GM21526 (cell line): ENCODE measurements around the gene SIRT5.
A peak's percentile ranks its signal among the peaks of the same experiment; 100 is the strongest.

Experiments used
- ATAC-seq: cut with Tn5 transposase; IDR thresholded peaks from one replicate; pipeline ENCODE4 v1.9.1; 2021; ENCODE audit warnings: moderate library complexity; ENCODE audit not compliant: unreplicated experiment, low FRiP score

The SIRT5 gene

GRCh38 chr6:13581700-13582229 lies 7.4 kb downstream of the SIRT5 start:
- ATAC-seq, result no peak

GRCh38 chr6:13586603-13587542 lies 12.5 kb downstream of the SIRT5 start:
- no peak for ATAC-seq

- ATAC-seq, result no peak
Observed at GRCh38 chr6:13589801-13590200, 15.4 kb downstream of the SIRT5 start.

- no peak for ATAC-seq
Observed at GRCh38 chr6:13590574-13591153, 16.3 kb downstream of the SIRT5 start.

DNA sequence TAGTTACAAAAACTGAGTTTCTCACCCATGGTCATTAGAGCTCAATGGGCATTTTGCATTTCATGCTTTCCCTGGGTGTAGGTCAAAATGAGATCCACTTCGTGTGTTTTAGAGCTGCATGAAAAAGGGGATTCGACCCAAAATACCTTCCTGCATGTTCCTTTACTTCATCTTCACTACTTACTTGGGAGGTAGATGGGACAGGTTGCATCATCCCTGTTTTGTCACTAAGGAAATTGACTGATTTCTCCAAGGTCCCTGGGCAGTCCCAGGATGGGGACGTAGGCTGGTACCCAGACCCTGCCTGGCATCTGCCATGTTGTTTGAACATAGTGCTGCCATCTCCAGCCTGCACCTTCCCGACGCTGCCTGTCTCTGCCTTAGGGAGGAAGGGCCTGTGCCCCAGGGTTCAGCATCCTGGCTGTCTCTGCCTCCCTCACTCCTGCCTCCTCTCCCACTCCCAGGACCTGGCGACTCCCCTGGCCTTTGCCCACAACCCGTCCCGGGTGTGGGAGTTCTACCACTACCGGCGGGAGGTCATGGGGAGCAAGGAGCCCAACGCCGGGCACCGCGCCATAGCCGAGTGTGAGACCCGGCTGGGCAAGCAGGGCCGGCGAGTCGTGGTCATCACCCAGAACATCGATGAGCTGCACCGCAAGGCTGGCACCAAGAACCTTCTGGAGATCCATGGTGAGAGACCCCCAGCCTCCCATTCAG lies 17.0 kb downstream of the SIRT5 start:
- ATAC-seq, result no peak

DNA sequence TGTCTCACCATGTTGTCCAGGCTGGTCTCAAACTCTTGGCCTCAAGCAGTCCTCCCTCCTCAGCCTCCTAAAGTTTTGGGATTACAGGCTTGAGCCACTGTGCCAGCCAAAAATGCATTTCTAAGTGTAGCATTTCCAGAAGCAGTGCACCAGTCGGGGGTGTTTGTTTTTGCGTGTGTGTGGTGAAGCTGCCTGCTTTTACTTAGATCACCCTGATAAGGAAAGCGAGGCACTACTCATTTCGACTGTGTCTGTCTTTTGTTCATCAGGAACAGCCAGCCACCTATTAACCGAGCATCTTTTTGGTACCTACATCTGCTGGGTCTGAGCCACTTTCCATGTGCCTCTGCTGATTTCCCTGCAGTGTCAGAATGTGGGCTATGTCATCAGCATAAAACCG lies 18.7 kb downstream of the SIRT5 start:
- ATAC-seq, result no peak

DNA sequence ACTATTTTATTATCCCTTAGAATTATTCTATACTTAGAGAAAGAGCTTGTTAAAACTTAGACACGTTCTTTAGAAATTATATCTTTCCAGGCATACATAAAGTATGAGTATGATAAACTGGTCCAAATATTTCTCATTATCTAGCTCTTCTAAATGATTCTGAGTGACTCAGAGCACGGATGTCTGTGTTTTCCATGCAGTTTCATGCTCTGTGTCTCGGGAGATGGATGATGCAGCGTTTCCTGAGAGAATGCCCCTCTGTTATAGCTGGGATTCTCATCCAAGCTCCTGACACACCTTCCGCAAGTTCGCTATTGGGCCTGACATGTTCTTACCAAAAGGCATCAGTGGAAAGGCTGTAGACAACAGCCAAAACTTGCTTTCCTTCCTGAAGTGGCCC lies 19.3 kb downstream of the SIRT5 start:
- ATAC-seq, result no peak

GRCh38 chr6:13597073-13597472 lies 22.7 kb downstream of the SIRT5 start:
- no peak for ATAC-seq

- no peak for ATAC-seq
Observed at GRCh38 chr6:13600036-13600435, 25.6 kb downstream of the SIRT5 start.

GRCh38 chr6:13604135-13604534 lies 29.7 kb downstream of the SIRT5 start:
- no peak for ATAC-seq

GRCh38 chr6:13604546-13605416 lies 30.4 kb downstream of the SIRT5 start:
- ATAC-seq, result no peak

- ATAC-seq, result no peak
Observed at GRCh38 chr6:13605634-13606033, 31.2 kb downstream of the SIRT5 start.

- ATAC-seq, result no peak
Observed at GRCh38 chr6:13611715-13612114, 37.3 kb downstream of the SIRT5 start.

DNA sequence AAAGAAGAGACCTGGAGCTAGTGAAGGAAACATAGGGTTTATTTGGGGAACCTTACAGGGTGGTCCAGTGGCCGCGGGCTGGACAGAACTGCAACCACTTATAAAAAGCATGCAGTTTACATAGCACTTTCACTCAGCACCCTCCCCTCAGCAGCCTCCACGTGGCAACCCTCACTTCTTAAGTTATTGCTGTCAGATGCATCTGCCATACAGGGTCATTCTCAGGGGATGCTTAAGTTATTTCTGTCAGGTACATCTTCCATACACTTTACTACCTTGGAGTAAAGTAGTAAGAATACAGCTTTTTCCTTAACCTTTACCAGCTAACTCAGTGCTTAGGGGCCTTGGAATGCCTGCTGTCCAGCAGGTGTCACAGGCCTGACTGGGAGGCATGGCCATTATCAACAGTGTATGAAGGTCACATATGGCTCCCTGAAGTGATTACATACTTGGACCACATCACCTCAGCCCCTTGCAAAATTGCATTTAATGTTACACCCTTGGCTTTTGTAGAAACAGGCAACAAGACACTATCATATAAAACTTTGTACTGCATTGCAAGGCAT lies 38.7 kb downstream of the SIRT5 start:
- no peak for ATAC-seq

GRCh38 chr6:13614126-13614925 lies 39.9 kb downstream of the SIRT5 start:
- peak; percentile 13 for ATAC-seq

GRCh38 chr6:13614926-13615791 lies 40.8 kb downstream of the SIRT5 start, which contains the start of gene NOL7:
Gene NOL7, plus strand, starts transcription at chr6:13615335. Its CDS starts 24 bp downstream, at chr6:13615359.
- ATAC-seq, result peak; percentile 86

DNA sequence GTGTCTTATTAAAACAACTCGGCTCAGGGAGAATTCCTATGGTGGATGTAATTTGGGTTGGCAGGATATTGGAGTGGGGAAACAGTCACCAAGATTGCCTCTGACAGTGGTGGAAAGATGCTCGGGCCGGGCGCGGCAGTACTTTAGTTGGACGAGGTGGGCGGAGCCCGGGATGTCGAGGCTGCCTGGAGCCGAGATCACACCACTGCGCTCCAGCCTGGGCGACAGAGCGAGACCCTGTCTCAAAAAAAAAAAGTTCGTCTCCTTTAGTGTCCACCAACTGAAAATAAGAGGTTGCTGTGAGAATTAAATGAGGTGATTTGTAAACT lies 41.4 kb downstream of the SIRT5 start:
- no peak for ATAC-seq

DNA sequence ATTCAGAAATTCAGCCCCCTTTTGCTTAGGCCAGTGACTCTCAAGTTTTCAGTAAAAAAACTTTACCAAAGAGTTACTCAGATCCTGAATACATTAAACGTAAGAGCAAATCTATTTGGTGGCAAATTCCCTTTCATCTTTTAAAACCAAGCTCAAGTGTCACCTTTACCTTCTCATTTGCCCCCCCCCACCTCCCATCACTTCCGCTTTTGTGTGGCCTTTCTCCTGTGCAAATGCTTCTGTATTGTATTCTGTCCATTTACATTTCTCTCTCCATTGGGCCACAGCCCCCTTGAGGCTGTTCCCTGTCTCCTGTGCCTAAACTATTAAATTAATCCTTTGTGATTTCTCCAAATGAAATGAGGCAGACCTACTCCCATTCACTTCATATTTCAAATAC lies 42.7 kb downstream of the SIRT5 start:
- no peak for ATAC-seq
